ENCODE measurements around the gene UBE3C.

- TF ChIP-seq, protein P1, sequence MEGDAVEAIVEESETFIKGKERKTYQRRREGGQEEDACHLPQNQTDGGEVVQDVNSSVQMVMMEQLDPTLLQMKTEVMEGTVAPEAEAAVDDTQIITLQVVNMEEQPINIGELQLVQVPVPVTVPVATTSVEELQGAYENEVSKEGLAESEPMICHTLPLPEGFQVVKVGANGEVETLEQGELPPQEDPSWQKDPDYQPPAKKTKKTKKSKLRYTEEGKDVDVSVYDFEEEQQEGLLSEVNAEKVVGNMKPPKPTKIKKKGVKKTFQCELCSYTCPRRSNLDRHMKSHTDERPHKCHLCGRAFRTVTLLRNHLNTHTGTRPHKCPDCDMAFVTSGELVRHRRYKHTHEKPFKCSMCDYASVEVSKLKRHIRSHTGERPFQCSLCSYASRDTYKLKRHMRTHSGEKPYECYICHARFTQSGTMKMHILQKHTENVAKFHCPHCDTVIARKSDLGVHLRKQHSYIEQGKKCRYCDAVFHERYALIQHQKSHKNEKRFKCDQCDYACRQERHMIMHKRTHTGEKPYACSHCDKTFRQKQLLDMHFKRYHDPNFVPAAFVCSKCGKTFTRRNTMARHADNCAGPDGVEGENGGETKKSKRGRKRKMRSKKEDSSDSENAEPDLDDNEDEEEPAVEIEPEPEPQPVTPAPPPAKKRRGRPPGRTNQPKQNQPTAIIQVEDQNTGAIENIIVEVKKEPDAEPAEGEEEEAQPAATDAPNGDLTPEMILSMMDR (IDR thresholded peaks at IDR 0.05) = no peak
- no peak for TF ChIP-seq POLR2A (IDR thresholded peaks at IDR 0.05)
Measured at GRCh38 chr7:157267956-157268355, 129.2 kb downstream of the UBE3C start.
